ENCODE measurements around the gene CHCHD10. TPM values are rescaled to one million over a fixed set of nuclear protein-coding genes. Genes with fewer than 3 reads are reported as not detected.

CHCHD10 gene
- total and polyA plus RNA-seq, 12 donors, result 4.6 to 528 (median 142) TPM

DNA sequence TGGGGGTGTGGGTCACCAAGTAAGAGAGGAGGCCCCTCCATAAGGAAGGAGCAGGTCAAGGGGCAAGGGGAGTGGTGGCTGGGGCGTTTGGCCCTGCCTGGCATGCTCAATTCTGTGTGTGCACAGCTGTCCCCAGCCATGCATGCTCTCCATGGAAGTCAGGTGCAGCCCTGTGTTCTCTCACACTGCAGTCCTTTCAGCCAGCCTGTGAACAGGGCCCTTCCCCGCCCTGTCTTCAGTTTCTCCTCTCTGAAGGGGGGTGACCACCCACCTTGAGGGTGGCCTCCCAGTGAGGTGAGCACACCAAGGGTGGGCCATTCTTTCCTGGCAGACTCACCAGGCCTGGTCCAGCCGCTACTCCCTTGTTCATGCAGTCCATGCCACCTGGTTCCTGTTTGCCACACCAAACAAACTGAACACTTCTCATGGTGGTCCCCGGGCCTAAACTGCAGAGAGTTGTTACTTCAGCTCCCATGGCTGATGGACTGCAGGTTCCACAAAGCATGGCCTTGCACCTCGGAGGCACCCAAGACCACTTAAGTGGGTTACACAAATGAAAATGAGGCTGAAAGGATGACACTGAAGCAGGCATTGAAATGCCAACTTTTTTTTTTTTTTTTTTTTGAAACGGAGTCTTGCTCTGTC is 1.7 kb upstream of the CHCHD10 start:
- Histone ChIP-seq H3K27ac (no peak overlapping the region), H3K4me1 (replicated peaks in 1 of 2) (peaks cover 0 to 24% of the 10 kb centered on the region in 2 donors), H3K4me3 (no peak overlapping the region), H3K27me3 (no peaks in the 10 kb centered on the region), H3K36me3 (replicated peaks in 1 of 2) (no peaks in the 10 kb centered on the region), H3K9me3 (replicated peaks in 1 of 3) (no peaks in the 10 kb centered on the region)
- 68 to 85% (median 81%) methylated on average over 6 of the region's 6 CpGs for WGBS, 4 donors
- TF ChIP-seq POLR2A (IDR thresholded peaks at IDR 0.05), result no peak
- TF ChIP-seq, protein P1, sequence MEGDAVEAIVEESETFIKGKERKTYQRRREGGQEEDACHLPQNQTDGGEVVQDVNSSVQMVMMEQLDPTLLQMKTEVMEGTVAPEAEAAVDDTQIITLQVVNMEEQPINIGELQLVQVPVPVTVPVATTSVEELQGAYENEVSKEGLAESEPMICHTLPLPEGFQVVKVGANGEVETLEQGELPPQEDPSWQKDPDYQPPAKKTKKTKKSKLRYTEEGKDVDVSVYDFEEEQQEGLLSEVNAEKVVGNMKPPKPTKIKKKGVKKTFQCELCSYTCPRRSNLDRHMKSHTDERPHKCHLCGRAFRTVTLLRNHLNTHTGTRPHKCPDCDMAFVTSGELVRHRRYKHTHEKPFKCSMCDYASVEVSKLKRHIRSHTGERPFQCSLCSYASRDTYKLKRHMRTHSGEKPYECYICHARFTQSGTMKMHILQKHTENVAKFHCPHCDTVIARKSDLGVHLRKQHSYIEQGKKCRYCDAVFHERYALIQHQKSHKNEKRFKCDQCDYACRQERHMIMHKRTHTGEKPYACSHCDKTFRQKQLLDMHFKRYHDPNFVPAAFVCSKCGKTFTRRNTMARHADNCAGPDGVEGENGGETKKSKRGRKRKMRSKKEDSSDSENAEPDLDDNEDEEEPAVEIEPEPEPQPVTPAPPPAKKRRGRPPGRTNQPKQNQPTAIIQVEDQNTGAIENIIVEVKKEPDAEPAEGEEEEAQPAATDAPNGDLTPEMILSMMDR (IDR thresholded peaks at IDR 0.05), result no peak
- no peak for DNase-seq
- intact Hi-C loops (cut with DNase I), result loop anchor here (5.0 to 10.0 kb wide), 2 partner anchors 78 to 145 kb away; no protein-coding TSS in a partner anchor

DNA sequence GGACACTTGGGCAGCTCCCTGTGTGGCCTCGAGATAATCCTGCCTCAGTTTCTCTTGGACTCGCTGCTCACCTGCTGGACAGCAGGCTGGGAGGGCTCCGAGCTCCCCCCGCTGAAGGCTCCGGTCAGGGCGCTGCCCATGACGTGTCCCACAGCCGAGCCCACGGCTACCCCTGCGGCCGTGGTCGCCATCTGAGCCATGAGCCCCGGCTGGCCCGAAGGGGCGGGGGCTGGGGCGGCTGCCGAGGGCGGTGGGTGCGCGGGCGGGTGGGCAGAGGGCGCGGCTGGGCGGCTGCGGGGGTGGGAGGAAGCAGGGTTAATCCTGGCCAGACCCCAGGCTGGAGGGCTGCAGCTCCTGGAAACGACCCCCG is 484 bp downstream of the CHCHD10 start:
- H3K27ac ChIP-seq, result peak overlapping the region in 4 of 5 donors; percentile 30 to 88 (median 81)
- no peaks in the 10 kb centered on the region for H3K27me3 ChIP-seq
- peak overlapping the region in 3 of 4 donors; percentile 60 to 88 (median 61) for H3K4me3 ChIP-seq
- no peaks in the 10 kb centered on the region for H3K36me3 ChIP-seq (replicated peaks in 1 of 2)
- no peaks in the 10 kb centered on the region for H3K9me3 ChIP-seq (replicated peaks in 1 of 3)
- intact Hi-C loops (cut with DNase I), result loop anchor here (5.0 to 10.0 kb wide), 2 partner anchors 80 to 142 kb away; no protein-coding TSS in a partner anchor
- TF ChIP-seq, protein P1 (IDR thresholded peaks at IDR 0.05), result no peak
- TF ChIP-seq POLR2A (IDR thresholded peaks at IDR 0.05), result no peak
- DNase-seq, result no peak
- peaks cover 0 to 36% of the 10 kb centered on the region in 2 donors for H3K4me1 ChIP-seq (replicated peaks in 1 of 2)
- 0 to 6% (median 5%) methylated on average over 3 to 27 of the region's 27 CpGs for WGBS, 4 donors

GRCh38 chr22:23764899-23765881 is 2.6 kb downstream of the CHCHD10 start:
- intact Hi-C loops (cut with DNase I), result loop anchor here (5.0 to 10.0 kb wide), 2 partner anchors 82 to 140 kb away; no protein-coding TSS in a partner anchor
- peaks cover 0 to 33% of the 10 kb centered on the region in 2 donors for H3K4me1 ChIP-seq (replicated peaks in 1 of 2)
- no peak overlapping the region for H3K4me3 ChIP-seq
- H3K9me3 ChIP-seq (replicated peaks in 1 of 3), result no peaks in the 10 kb centered on the region
- H3K27me3 ChIP-seq, result no peaks in the 10 kb centered on the region
- WGBS, 4 donors, result 75 to 87% (median 82%) methylated on average over 7 to 9 of the region's 9 CpGs
- peak in 2 of 7 donors; percentile 36 to 52 for DNase-seq
- no peak for TF ChIP-seq POLR2A (IDR thresholded peaks at IDR 0.05)
- TF ChIP-seq, protein P1 (IDR thresholded peaks at IDR 0.05), result no peak
- H3K36me3 ChIP-seq (replicated peaks in 1 of 2), result no peaks in the 10 kb centered on the region
- H3K27ac ChIP-seq, result peak overlapping the region in 1 of 5 donors; percentile 13

DNA sequence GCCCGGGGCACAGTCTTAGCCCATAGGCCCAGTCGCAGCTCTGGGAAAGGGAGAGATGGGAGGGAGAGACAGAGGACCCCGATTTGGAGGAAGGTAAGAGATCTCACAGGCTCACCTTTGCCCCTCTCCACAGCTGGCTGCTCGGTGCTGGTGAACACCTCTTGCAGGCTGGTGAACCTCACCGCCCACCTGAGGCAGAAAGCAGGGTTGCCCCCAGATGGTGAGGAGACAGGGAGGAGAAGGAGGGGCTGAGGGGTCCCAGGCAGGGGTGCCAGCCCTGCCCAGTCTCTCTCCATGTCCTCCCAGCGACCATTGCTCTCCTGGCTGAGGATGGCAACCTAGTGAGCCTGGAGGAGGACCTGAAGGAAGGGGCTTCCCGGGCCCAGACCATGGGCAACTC is 3.8 kb downstream of the CHCHD10 start:
- no peaks in the 10 kb centered on the region for H3K27me3 ChIP-seq
- DNase-seq, result no peak
- intact Hi-C loops (cut with DNase I), result loop anchor here in 1 of 2 donors (10.0 kb wide), 1 partner anchor 139 kb away; no protein-coding TSS in a partner anchor
- no peaks in the 10 kb centered on the region for H3K9me3 ChIP-seq (replicated peaks in 1 of 3)
- WGBS, 4 donors, result 74 to 84% (median 80%) methylated on average over 5 to 7 of the region's 7 CpGs
- H3K36me3 ChIP-seq (replicated peaks in 1 of 2), result no peaks in the 10 kb centered on the region
- no peak for TF ChIP-seq POLR2A (IDR thresholded peaks at IDR 0.05)
- TF ChIP-seq, protein P1 (IDR thresholded peaks at IDR 0.05), result no peak
- H3K27ac ChIP-seq, result no peak overlapping the region
- peaks cover 0 to 33% of the 10 kb centered on the region in 2 donors for H3K4me1 ChIP-seq (replicated peaks in 1 of 2)
- no peak overlapping the region for H3K4me3 ChIP-seq

Data from adrenal gland (tissue), 12 donors.